K562 (cell line): ENCODE data around the gene KMT2C. TPM values are rescaled to one million over a fixed set of nuclear protein-coding genes. Genes with fewer than 3 reads are reported as not detected.

Experiments
- ATAC-seq: fragments of 200-7000 bp; cut with Tn5 transposase; 3 replicates; pipeline ENCODE4 v1.9.1; 2020; ENCODE audit warnings: moderate library complexity
- BruUV-seq: library from RNA; stranded (reverse); fragments of 400-500 nt; replicated peaks from 2 replicates; lab custom pipeline; 2021; lab: Mats Ljungman, UMichigan
- CTCF ChIA-PET: fragments of 300-600 bp; formaldehyde crosslinking; extraction: SDS; loops from one replicate; lab custom pipeline; 2021; ENCODE audit warnings: low intra/inter-chr PET ratio; lab: Yijun Ruan, JAX
- POLR2A ChIA-PET: fragments of 300-600, 350-650 bp; sonication (Branson Sonifier 250); formaldehyde crosslinking; extraction: SDS; loops from one replicate; lab custom pipeline; 2021; ENCODE audit warnings: antibody characterized with exemption, inconsistent platforms; lab: Yijun Ruan, JAX
- DNase-seq, 4 experiments: peaks; one replicate each; pipeline versions ENCODE4 v3.0.0 to v3.0.0-alpha.2; 2011 to 2018; ENCODE audit warnings: low spot score in 3 of 4, mixed read lengths in 3 of 4; ENCODE audit errors: extremely low read depth in 1 of 4
- FAIRE-seq: peaks from 2 replicates; lab custom pipeline; 2011; peaks lifted over from hg19 to GRCh38; lab: Jason Lieb, UNC
- H2AFZ ChIP-seq: 2 replicates; pipeline ENCODE4 v1.6.0; 2011; ENCODE audit warnings: low read depth, low read length, control low read depth, inconsistent platforms
- H3K27ac ChIP-seq: fragments of 200-600 bp; 3 replicates; pipeline ENCODE4 v1.8.0; 2011; ENCODE audit warnings: low read depth, mild to moderate bottlenecking, control low read depth, inconsistent platforms, low read length, moderate library complexity, mixed read lengths; ENCODE audit errors: extremely low read depth
- H3K27me3 ChIP-seq, 2 experiments: fragments of 300-600 bp in 1 of 2; 2 replicates in 1 of 2; 3 replicates in 1 of 2; pipeline versions ENCODE4 v1.6.0 to v1.8.0; 2011; ENCODE audit warnings: inconsistent platforms in 2 of 2, low read length in 2 of 2, mild to moderate bottlenecking in 1 of 2, mixed read lengths in 1 of 2, moderate library complexity in 1 of 2; ENCODE audit not compliant: control insufficient read depth in 2 of 2, insufficient read depth in 2 of 2
- H3K36me3 ChIP-seq: fragments of 300-600 bp; 3 replicates; pipeline ENCODE4 v1.8.0; 2011; ENCODE audit warnings: mild to moderate bottlenecking, low read length, inconsistent platforms; ENCODE audit not compliant: control insufficient read depth, insufficient read depth
- H3K4me1 ChIP-seq, 2 experiments: fragments of 200-600 bp in 1 of 2; replicated peaks in 1 of 2; 2 replicates in 1 of 2; 3 replicates in 1 of 2; pipeline versions ENCODE4 v1.5.1 to v1.8.0; 2011; ENCODE audit warnings: inconsistent platforms in 2 of 2, low read length in 2 of 2, mild to moderate bottlenecking in 1 of 2, mixed read lengths in 1 of 2, moderate library complexity in 1 of 2; ENCODE audit not compliant: control insufficient read depth in 2 of 2, insufficient read depth in 2 of 2
- H3K4me2 ChIP-seq: 2 replicates; pipeline ENCODE4 v1.6.1; 2011; ENCODE audit warnings: low read length, control low read depth, inconsistent platforms, mixed read lengths; ENCODE audit not compliant: insufficient read depth
- H3K4me3 ChIP-seq: fragments of 200-600 bp; sonication (generic), shearing (Covaris generic); 2 replicates; pipeline ENCODE4 v1.5.1; 2016; ENCODE audit warnings: control low read depth, inconsistent platforms
- H3K79me2 ChIP-seq: fragments of 200-600 bp; 3 replicates; pipeline ENCODE4 v1.8.0; 2011; ENCODE audit warnings: low read length, inconsistent platforms; ENCODE audit not compliant: control insufficient read depth, insufficient read depth
- H3K9ac ChIP-seq, 2 experiments: 2 replicates each; pipeline versions ENCODE4 v1.6.0 to v1.6.1; 2011; ENCODE audit warnings: low read depth in 2 of 2, low read length in 2 of 2, control low read depth in 1 of 2, inconsistent platforms in 1 of 2, mild to moderate bottlenecking in 1 of 2, mixed read lengths in 1 of 2; ENCODE audit not compliant: insufficient read depth in 1 of 2
- H3K9me1 ChIP-seq: one replicate; pipeline ENCODE4 v1.6.0; 2011; ENCODE audit warnings: inconsistent platforms, mild to moderate bottlenecking, low read length, moderate library complexity; ENCODE audit not compliant: control insufficient read depth, insufficient read depth
- H3K9me3 ChIP-seq: replicated peaks from 2 replicates; pipeline ENCODE4 v1.5.1; 2011; ENCODE audit warnings: low read depth, low read length, inconsistent platforms; ENCODE audit not compliant: control insufficient read depth, insufficient read depth
- H4K20me1 ChIP-seq: replicated peaks from 2 replicates; pipeline ENCODE4 v1.6.1; 2011; ENCODE audit warnings: low read length, inconsistent platforms, mixed read lengths; ENCODE audit not compliant: control insufficient read depth, insufficient read depth
- BCL6 ChIP-seq: fragments of 250-450 bp; sonication (Bioruptor Pico); IDR thresholded peaks from 2 replicates; pipeline ENCODE4 v1.4.0; 2020
- ELF2 ChIP-seq: fragments of 250-450 bp; sonication (Bioruptor Pico); IDR thresholded peaks from 2 replicates; pipeline ENCODE4 v1.5.0; 2021; ENCODE audit warnings: mild to moderate bottlenecking
- RBM25 ChIP-seq: fragments of 200-400 bp; formaldehyde crosslinking; IDR thresholded peaks from 2 replicates; pipeline ENCODE4 v1.6.1; 2018; ENCODE audit warnings: low read length, low read depth, moderate library complexity; ENCODE audit not compliant: severe bottlenecking
- SREBF1 ChIP-seq: fragments of 150-350 bp; IDR thresholded peaks from 2 replicates; pipeline ENCODE4 v1.6.1; 2014; ENCODE audit warnings: antibody characterized with exemption, low read depth, low read length, borderline replicate concordance
- TAF15 ChIP-seq: fragments of 200-400 bp; formaldehyde crosslinking; IDR thresholded peaks from 2 replicates; pipeline ENCODE4 v1.6.1; 2017; ENCODE audit warnings: mild to moderate bottlenecking, low read depth, low read length, moderate library complexity
- ZKSCAN1 ChIP-seq: fragments of 150-350 bp; IDR thresholded peaks from 2 replicates; pipeline ENCODE4 v1.6.1; 2016; ENCODE audit warnings: low read depth, low read length
- ZNF121 ChIP-seq: sonication (generic); formaldehyde crosslinking; conservative IDR thresholded peaks from 2 replicates; pipeline ENCODE4 v1.8.0; 2022; ENCODE audit warnings: missing genetic modification reagents
- ZNF282 ChIP-seq: sonication (generic); formaldehyde crosslinking; IDR thresholded peaks from 2 replicates; pipeline ENCODE4 v1.8.1; 2023; ENCODE audit warnings: missing genetic modification reagents
- WGBS: fragments of 100-300 bp; shearing (Covaris generic); methylation state at CpG from one replicate; pipeline ENCODE4 v1.1.6; 2016; ENCODE audit warnings: low coverage, mixed read lengths; ENCODE audit not compliant: insufficient coverage; ENCODE audit errors: missing lambda C conversion rate; 5-methylcytosine and 5-hydroxymethylcytosine counted together
- in situ Hi-C: fragments of 300-500 bp; cut with MboI; formaldehyde crosslinking; loops from 4 replicates; pipeline ENCODE4 v1.15.0; 2018; ENCODE audit warnings: inconsistent platforms, mixed read lengths
- intact Hi-C: fragments of 100-400 bp; cut with micrococcal nuclease; formaldehyde crosslinking; loops from 2 replicates; pipeline ENCODE4 v1.14.2; 2022
- polyA plus RNA-seq, 8 experiments: library from polyadenylated mRNA; depleted of rRNA in 4 of 8; stranded (reverse) in 5 of 8; unstranded in 3 of 8; fragments of >200 nt; fragmentation: Nextera tagmentation in 2 of 8; fragmentation: Illumina TruSeq in 1 of 8; extraction: Ambion mirVana in 2 of 8; extraction: Trizol in 1 of 8; gene quantifications; 2 replicates each; pipeline versions ENCODE4 v1.2.1 to v1.2.3, GENCODE V29; 2011 to 2014; ENCODE audit warnings: inconsistent platforms in 1 of 8, missing spikeins in 1 of 8
- total RNA-seq, 7 experiments: library from RNA; depleted of rRNA in 6 of 7; stranded (reverse); fragments of >200 nt in 6 of 7; fragmentation: Illumina TruSeq in 2 of 7; extraction: Trizol in 2 of 7; gene quantifications; 2 replicates each; pipeline versions ENCODE4 v1.2.1 to v1.2.3, GENCODE V29; 2011 to 2021; ENCODE audit warnings: low replicate concordance in 1 of 7
- TF ChIP-seq, protein P1 (sequence below): fragments of 450-650 bp; IDR thresholded peaks from 2 replicates; pipeline ENCODE4 v1.6.1; 2016; ENCODE audit warnings: borderline replicate concordance
- TF ChIP-seq, protein P2 (sequence below): fragments of 150-350 bp; IDR thresholded peaks from 2 replicates; pipeline ENCODE4 v1.6.1; 2014; ENCODE audit warnings: low read depth, mild to moderate bottlenecking, low read length, borderline replicate concordance

The KMT2C gene
- total and polyA plus RNA-seq, 9 of the 15 experiments (the other 6 are each of a cell fraction or from before 2014, with no cell fraction given), result 4.9 to 67.8 (median 27.1) TPM

DNA sequence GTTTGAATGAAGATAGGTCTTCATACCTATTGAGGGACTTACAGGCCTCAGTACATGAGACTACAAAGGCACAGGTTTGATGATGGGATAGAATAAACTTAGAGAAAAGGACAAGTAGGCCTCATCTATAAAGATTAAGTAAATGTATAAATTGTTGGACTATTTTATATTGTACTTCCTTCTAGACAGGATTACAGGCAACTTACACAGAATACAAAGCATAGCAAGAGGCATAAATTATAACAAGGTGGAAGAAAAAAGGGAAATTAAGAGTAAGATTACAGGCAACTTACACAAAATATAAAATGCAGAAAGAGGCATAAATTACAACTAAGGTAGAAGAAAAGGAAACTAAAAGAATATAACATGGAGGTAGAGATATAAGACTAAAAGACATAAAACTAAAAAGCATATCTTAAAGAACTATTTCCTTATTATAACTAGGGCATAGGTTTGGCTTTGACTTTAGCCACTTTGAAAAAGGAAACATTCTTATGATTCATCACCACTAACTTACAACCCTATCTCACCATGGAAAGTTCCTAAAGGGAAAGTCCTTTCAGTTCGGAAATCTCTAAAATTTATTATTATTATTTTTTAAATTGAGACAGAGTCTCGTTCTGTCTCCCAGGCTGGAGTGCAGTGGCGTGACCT is 257.3 kb downstream of the KMT2C start:
- Histone ChIP-seq H3K4me2 (no peak overlapping the region), H3K9me1 (no peaks in the 10 kb centered on the region), H3K9me3 (no peaks in the 10 kb centered on the region), H3K36me3 (peaks cover 86% of the 10 kb centered on the region), H3K27ac (no peak overlapping the region), H2AFZ (no peak overlapping the region), H3K9ac (no peak overlapping the region), H4K20me1 (peaks cover 7% of the 10 kb centered on the region; the same call in 1 of the 2 replicates), H3K4me1 (no peaks in the 10 kb centered on the region), H3K27me3 (no peaks in the 10 kb centered on the region), H3K4me3 (no peak overlapping the region), H3K79me2 (no peaks in the 10 kb centered on the region)
- ATAC-seq (no peak), DNase-seq (no peak), FAIRE-seq (no peak)
- in situ Hi-C loops, result no loop called here
- WGBS, result 95% methylated on average over 3 of the region's 3 CpGs
- intact Hi-C loops, result no loop called here
- CTCF ChIA-PET, result no interaction called here
- no TSS peak for BruUV-seq
- POLR2A ChIA-PET, result interaction anchor here (0.6 kb wide), 1 partner anchor 31 kb away, joined by 4 read pairs; no protein-coding TSS in a partner anchor
- TF ChIP-seq ELF2 (CRISPR knock-in tag), result no peak
- TF ChIP-seq, protein P1, sequence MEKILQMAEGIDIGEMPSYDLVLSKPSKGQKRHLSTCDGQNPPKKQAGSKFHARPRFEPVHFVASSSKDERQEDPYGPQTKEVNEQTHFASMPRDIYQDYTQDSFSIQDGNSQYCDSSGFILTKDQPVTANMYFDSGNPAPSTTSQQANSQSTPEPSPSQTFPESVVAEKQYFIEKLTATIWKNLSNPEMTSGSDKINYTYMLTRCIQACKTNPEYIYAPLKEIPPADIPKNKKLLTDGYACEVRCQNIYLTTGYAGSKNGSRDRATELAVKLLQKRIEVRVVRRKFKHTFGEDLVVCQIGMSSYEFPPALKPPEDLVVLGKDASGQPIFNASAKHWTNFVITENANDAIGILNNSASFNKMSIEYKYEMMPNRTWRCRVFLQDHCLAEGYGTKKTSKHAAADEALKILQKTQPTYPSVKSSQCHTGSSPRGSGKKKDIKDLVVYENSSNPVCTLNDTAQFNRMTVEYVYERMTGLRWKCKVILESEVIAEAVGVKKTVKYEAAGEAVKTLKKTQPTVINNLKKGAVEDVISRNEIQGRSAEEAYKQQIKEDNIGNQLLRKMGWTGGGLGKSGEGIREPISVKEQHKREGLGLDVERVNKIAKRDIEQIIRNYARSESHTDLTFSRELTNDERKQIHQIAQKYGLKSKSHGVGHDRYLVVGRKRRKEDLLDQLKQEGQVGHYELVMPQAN, result no peak
- TF ChIP-seq ZNF282 (CRISPR knock-in tag), result no peak
- no peak for TF ChIP-seq ZKSCAN1
- TF ChIP-seq ZNF121 (CRISPR knock-in tag), result no peak
- TF ChIP-seq TAF15, result no peak
- TF ChIP-seq, protein P2, sequence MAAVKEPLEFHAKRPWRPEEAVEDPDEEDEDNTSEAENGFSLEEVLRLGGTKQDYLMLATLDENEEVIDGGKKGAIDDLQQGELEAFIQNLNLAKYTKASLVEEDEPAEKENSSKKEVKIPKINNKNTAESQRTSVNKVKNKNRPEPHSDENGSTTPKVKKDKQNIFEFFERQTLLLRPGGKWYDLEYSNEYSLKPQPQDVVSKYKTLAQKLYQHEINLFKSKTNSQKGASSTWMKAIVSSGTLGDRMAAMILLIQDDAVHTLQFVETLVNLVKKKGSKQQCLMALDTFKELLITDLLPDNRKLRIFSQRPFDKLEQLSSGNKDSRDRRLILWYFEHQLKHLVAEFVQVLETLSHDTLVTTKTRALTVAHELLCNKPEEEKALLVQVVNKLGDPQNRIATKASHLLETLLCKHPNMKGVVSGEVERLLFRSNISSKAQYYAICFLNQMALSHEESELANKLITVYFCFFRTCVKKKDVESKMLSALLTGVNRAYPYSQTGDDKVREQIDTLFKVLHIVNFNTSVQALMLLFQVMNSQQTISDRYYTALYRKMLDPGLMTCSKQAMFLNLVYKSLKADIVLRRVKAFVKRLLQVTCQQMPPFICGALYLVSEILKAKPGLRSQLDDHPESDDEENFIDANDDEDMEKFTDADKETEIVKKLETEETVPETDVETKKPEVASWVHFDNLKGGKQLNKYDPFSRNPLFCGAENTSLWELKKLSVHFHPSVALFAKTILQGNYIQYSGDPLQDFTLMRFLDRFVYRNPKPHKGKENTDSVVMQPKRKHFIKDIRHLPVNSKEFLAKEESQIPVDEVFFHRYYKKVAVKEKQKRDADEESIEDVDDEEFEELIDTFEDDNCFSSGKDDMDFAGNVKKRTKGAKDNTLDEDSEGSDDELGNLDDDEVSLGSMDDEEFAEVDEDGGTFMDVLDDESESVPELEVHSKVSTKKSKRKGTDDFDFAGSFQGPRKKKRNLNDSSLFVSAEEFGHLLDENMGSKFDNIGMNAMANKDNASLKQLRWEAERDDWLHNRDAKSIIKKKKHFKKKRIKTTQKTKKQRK, result no peak
- TF ChIP-seq BCL6 (CRISPR knock-in tag), result no peak
- TF ChIP-seq SREBF1, result no peak
- no peak for TF ChIP-seq RBM25
